SK-N-SH treated with all-trans-retinoic acid at 6 μM for 48 hours (cell line): ENCODE data around the gene REEP1.

Experiments
- ATAC-seq: fragments of 200-7000 bp; cut with Tn5 transposase; 3 replicates; pipeline ENCODE4 v1.9.1; 2020; ENCODE audit warnings: mild to moderate bottlenecking, moderate library complexity
- ARNTL ChIP-seq: fragments of 450-650 bp; formaldehyde crosslinking; IDR thresholded peaks from 2 replicates; pipeline ENCODE4 v1.5.0; 2020; ENCODE audit warnings: low read depth, mild to moderate bottlenecking, moderate library complexity, borderline replicate concordance
- BACH2 ChIP-seq: fragments of 250-450 bp; sonication (Bioruptor Pico); IDR thresholded peaks from 2 replicates; pipeline ENCODE4 v1.9.0; 2021; ENCODE audit warnings: mild to moderate bottlenecking, borderline replicate concordance
- CSDC2 ChIP-seq: fragments of 250-450 bp; sonication (Bioruptor Pico); IDR thresholded peaks from 2 replicates; pipeline ENCODE4 v1.5.0; 2020; ENCODE audit warnings: mild to moderate bottlenecking, moderate library complexity
- ESRRG ChIP-seq: fragments of 250-450 bp; sonication (Bioruptor Pico); IDR thresholded peaks from 2 replicates; pipeline ENCODE4 v1.6.1; 2021; ENCODE audit warnings: mild to moderate bottlenecking
- GLIS3 ChIP-seq: fragments of 250-450 bp; sonication (Bioruptor Pico); IDR thresholded peaks from 2 replicates; pipeline ENCODE4 v1.5.0; 2020; ENCODE audit warnings: mild to moderate bottlenecking, moderate library complexity
- ISL1 ChIP-seq: fragments of 250-450 bp; sonication (Bioruptor Pico); IDR thresholded peaks from 2 replicates; pipeline ENCODE4 v2.1.2; 2022; ENCODE audit warnings: mild to moderate bottlenecking, moderate library complexity
- OSR1 ChIP-seq: fragments of 250-450 bp; sonication (Bioruptor Pico); IDR thresholded peaks from 2 replicates; pipeline ENCODE4 v1.8.0; 2022; ENCODE audit warnings: moderate library complexity, mild to moderate bottlenecking, inconsistent platforms
- PATZ1 ChIP-seq: fragments of 250-450 bp; sonication (Bioruptor Pico); IDR thresholded peaks from 2 replicates; pipeline ENCODE4 v1.8.0; 2020; ENCODE audit warnings: mild to moderate bottlenecking, moderate library complexity, borderline replicate concordance
- POU6F1 ChIP-seq: fragments of 250-450 bp; sonication (Bioruptor Pico); IDR thresholded peaks from 2 replicates; pipeline ENCODE4 v1.8.0; 2021; ENCODE audit warnings: low read depth, mild to moderate bottlenecking, moderate library complexity, borderline replicate concordance
- RARB ChIP-seq: fragments of 250-450 bp; sonication (Bioruptor Pico); IDR thresholded peaks from 2 replicates; pipeline ENCODE4 v1.8.0; 2021; ENCODE audit warnings: mild to moderate bottlenecking, moderate library complexity
- SNAI2 ChIP-seq: fragments of 250-450 bp; sonication (Bioruptor Pico); IDR thresholded peaks from 2 replicates; pipeline ENCODE4 v1.5.0; 2020; ENCODE audit warnings: mild to moderate bottlenecking, moderate library complexity
- TCF4 ChIP-seq: fragments of 250-450 bp; sonication (Bioruptor Pico); IDR thresholded peaks from 2 replicates; pipeline ENCODE4 v1.8.0; 2021; ENCODE audit warnings: mild to moderate bottlenecking, moderate library complexity, borderline replicate concordance
- TOX ChIP-seq: fragments of 250-450 bp; sonication (Bioruptor Pico); IDR thresholded peaks from 2 replicates; pipeline ENCODE4 v1.8.0; 2021; ENCODE audit warnings: mild to moderate bottlenecking, moderate library complexity, borderline replicate concordance
- TSHZ2 ChIP-seq: fragments of 250-450 bp; sonication (Bioruptor Pico); IDR thresholded peaks from 2 replicates; pipeline ENCODE4 v1.5.0; 2020; ENCODE audit warnings: mild to moderate bottlenecking, moderate library complexity
- ZC3H10 ChIP-seq: fragments of 250-450 bp; sonication (Bioruptor Pico); IDR thresholded peaks from 2 replicates; pipeline ENCODE4 v1.5.1; 2021; ENCODE audit warnings: mild to moderate bottlenecking, moderate library complexity
- ZFP3 ChIP-seq: fragments of 250-450 bp; sonication (Bioruptor Pico); IDR thresholded peaks from 2 replicates; pipeline ENCODE4 v1.5.0; 2020; ENCODE audit warnings: mild to moderate bottlenecking, moderate library complexity
- ZFP30 ChIP-seq: fragments of 450-650 bp; formaldehyde crosslinking; IDR thresholded peaks from 2 replicates; pipeline ENCODE4 v1.5.0; 2022; ENCODE audit warnings: mild to moderate bottlenecking, moderate library complexity
- ZNF565 ChIP-seq: fragments of 450-650 bp; formaldehyde crosslinking; conservative IDR thresholded peaks from 2 replicates; pipeline ENCODE4 v1.5.0; 2020; ENCODE audit warnings: low read depth, mild to moderate bottlenecking, moderate library complexity
- ZNF70 ChIP-seq: fragments of 450-650 bp; formaldehyde crosslinking; IDR thresholded peaks from 2 replicates; pipeline ENCODE4 v1.5.0; 2020; ENCODE audit warnings: mild to moderate bottlenecking, moderate library complexity
- ZNF8 ChIP-seq: fragments of 450-650 bp; formaldehyde crosslinking; IDR thresholded peaks from 2 replicates; pipeline ENCODE4 v1.5.0; 2020; ENCODE audit warnings: mild to moderate bottlenecking, moderate library complexity
- TF ChIP-seq, protein P1 (sequence below): fragments of 250-450 bp; sonication (Bioruptor Pico); IDR thresholded peaks from 2 replicates; pipeline ENCODE4 v1.5.1; 2020; ENCODE audit warnings: low read depth, mild to moderate bottlenecking, moderate library complexity
- TF ChIP-seq, protein P2 (sequence below): fragments of 250-450 bp; sonication (Bioruptor Pico); IDR thresholded peaks from 2 replicates; pipeline ENCODE4 v1.5.1; 2021; ENCODE audit warnings: mild to moderate bottlenecking, moderate library complexity

REEP1 gene

GRCh38 chr2:86335865-86336674, 1.4 kb downstream of the REEP1 start:
- TF ChIP-seq ZFP30 (CRISPR knock-in tag) (no peak), ESRRG (CRISPR knock-in tag) (no peak), ZC3H10 (CRISPR knock-in tag) (no peak), ZNF70 (CRISPR knock-in tag) (no peak), RARB (no peak), GLIS3 (CRISPR knock-in tag) (no peak), ZNF8 (no peak), CSDC2 (CRISPR knock-in tag) (no peak), SNAI2 (CRISPR knock-in tag) (no peak), BACH2 (no peak), TSHZ2 (CRISPR knock-in tag) (no peak), OSR1 (CRISPR knock-in tag) (no peak), TCF4 (no peak), ARNTL (CRISPR knock-in tag) (no peak), POU6F1 (CRISPR knock-in tag) (no peak), ZNF565 (no peak), ISL1 (CRISPR knock-in tag) (no peak)
- TF ChIP-seq, protein P1, sequence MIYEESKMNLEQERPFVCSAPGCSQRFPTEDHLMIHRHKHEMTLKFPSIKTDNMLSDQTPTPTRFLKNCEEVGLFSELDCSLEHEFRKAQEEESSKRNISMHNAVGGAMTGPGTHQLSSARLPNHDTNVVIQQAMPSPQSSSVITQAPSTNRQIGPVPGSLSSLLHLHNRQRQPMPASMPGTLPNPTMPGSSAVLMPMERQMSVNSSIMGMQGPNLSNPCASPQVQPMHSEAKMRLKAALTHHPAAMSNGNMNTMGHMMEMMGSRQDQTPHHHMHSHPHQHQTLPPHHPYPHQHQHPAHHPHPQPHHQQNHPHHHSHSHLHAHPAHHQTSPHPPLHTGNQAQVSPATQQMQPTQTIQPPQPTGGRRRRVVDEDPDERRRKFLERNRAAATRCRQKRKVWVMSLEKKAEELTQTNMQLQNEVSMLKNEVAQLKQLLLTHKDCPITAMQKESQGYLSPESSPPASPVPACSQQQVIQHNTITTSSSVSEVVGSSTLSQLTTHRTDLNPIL (CRISPR knock-in tag), result no peak
- TF ChIP-seq, protein P2, sequence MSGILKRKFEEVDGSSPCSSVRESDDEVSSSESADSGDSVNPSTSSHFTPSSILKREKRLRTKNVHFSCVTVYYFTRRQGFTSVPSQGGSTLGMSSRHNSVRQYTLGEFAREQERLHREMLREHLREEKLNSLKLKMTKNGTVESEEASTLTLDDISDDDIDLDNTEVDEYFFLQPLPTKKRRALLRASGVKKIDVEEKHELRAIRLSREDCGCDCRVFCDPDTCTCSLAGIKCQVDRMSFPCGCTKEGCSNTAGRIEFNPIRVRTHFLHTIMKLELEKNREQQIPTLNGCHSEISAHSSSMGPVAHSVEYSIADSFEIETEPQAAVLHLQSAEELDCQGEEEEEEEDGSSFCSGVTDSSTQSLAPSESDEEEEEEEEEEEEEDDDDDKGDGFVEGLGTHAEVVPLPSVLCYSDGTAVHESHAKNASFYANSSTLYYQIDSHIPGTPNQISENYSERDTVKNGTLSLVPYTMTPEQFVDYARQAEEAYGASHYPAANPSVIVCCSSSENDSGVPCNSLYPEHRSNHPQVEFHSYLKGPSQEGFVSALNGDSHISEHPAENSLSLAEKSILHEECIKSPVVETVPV (CRISPR knock-in tag), result no peak
- TF ChIP-seq, all 23 proteins: peak for 0
- no peak for ATAC-seq

GRCh38 chr2:86333378-86333777, 4.0 kb downstream of the REEP1 start:
- ATAC-seq, result no peak
- TF ChIP-seq TOX (CRISPR knock-in tag) (no peak), SNAI2 (CRISPR knock-in tag) (no peak)
- TF ChIP-seq, protein P1 (CRISPR knock-in tag), result no peak

GRCh38 chr2:86332654-86333053, 4.8 kb downstream of the REEP1 start:
- no peak for ATAC-seq

More at GRCh38 chr2:86332654-86333053, 4.8 kb downstream of the REEP1 start:
- TF ChIP-seq ISL1 (CRISPR knock-in tag), result no peak
- TF ChIP-seq ZNF70 (CRISPR knock-in tag), result no peak
- no peak for TF ChIP-seq TSHZ2 (CRISPR knock-in tag)
- no peak for TF ChIP-seq TOX (CRISPR knock-in tag)
- TF ChIP-seq SNAI2 (CRISPR knock-in tag), result no peak
- TF ChIP-seq ZFP3, result no peak
- TF ChIP-seq ESRRG (CRISPR knock-in tag), result no peak
- no peak for TF ChIP-seq ZFP30 (CRISPR knock-in tag)
- TF ChIP-seq PATZ1 (CRISPR knock-in tag), result no peak
- TF ChIP-seq GLIS3 (CRISPR knock-in tag), result no peak
- TF ChIP-seq ZNF565, result no peak
- TF ChIP-seq ZC3H10 (CRISPR knock-in tag), result no peak
- no peak for TF ChIP-seq TCF4
- no peak for TF ChIP-seq OSR1 (CRISPR knock-in tag)
